B cell (primary cell): Measurements from ENCODE around the gene KMT2A.

Experiments used
- EZH2 ChIP-seq: IDR thresholded peaks from 2 replicates; pipeline ENCODE4 v1.6.1; 2012; ENCODE audit warnings: borderline replicate concordance, low read depth, mild to moderate bottlenecking, moderate library complexity, low read length; ENCODE audit not compliant: insufficient read depth, poor library complexity, severe bottlenecking
- TF ChIP-seq, protein P1 (sequence below): fragments of 200-600 bp; IDR thresholded peaks from one replicate; pipeline ENCODE4 v1.8.0; 2022; ENCODE audit warnings: antibody characterized with exemption, mild to moderate bottlenecking

DNA sequence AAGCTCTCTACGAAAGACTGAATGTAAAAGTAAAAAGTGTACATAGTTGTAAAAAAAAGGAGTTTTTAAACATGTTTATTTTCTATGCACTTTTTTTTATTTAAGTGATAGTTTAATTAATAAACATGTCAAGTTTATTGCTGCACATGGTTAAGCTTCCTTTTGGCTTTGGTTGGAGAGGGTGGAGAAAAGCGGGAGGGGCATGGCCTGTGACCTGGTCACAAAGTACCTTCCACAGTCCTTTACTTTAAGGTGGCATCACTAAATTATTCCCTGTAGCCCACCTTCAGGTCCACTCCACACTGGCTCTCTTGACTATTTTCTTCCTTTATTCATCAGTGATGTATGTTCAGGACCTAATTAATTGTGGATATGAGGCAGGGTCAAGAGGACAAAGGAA, 90.4 kb downstream of the KMT2A start:
- TF ChIP-seq, protein P1, sequence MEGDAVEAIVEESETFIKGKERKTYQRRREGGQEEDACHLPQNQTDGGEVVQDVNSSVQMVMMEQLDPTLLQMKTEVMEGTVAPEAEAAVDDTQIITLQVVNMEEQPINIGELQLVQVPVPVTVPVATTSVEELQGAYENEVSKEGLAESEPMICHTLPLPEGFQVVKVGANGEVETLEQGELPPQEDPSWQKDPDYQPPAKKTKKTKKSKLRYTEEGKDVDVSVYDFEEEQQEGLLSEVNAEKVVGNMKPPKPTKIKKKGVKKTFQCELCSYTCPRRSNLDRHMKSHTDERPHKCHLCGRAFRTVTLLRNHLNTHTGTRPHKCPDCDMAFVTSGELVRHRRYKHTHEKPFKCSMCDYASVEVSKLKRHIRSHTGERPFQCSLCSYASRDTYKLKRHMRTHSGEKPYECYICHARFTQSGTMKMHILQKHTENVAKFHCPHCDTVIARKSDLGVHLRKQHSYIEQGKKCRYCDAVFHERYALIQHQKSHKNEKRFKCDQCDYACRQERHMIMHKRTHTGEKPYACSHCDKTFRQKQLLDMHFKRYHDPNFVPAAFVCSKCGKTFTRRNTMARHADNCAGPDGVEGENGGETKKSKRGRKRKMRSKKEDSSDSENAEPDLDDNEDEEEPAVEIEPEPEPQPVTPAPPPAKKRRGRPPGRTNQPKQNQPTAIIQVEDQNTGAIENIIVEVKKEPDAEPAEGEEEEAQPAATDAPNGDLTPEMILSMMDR = no peak
- TF ChIP-seq EZH2 = no peak
